PC-3 (cell line): ENCODE results near the gene OR3A2.

Experiments
- EZH2 ChIP-seq: fragments of 300-600 bp; sonication (generic); IDR thresholded peaks from one replicate; pipeline ENCODE4 v1.6.1; 2017; ENCODE audit warnings: antibody characterized with exemption, mild to moderate bottlenecking, low read length; ENCODE audit not compliant: unreplicated experiment
- EZH2phosphoT487 ChIP-seq: fragments of 300-600 bp; sonication (generic); IDR thresholded peaks from 2 replicates; pipeline ENCODE4 v1.6.1; 2018; ENCODE audit warnings: mild to moderate bottlenecking, antibody characterized with exemption, low read length, borderline replicate concordance
- TF ChIP-seq, protein P1 (sequence below): fragments of 300-600 bp; sonication (generic); conservative IDR thresholded peaks from 2 replicates; pipeline ENCODE4 v1.5.1; 2017; ENCODE audit warnings: antibody characterized with exemption, low read depth, mild to moderate bottlenecking, low read length

DNA sequence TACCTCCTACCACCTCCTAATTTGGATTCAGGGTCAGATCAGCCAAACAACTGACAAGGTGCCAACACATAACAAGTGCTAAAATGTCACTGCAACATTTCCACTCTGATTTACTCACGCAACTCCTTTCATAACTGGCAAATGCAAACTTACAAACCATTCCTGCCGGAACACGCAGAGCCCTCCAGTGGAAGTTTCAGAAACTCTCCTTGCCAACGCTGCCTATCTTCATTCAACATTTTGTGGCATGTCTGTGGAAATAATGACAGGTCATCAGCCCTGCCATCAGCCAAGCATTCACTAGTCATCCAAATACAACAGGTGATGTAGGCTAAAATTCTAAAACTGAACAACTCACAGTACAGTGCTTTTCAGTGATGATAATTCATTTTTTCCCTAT is 50.2 kb downstream of the OR3A2 start:
- TF ChIP-seq, protein P1, sequence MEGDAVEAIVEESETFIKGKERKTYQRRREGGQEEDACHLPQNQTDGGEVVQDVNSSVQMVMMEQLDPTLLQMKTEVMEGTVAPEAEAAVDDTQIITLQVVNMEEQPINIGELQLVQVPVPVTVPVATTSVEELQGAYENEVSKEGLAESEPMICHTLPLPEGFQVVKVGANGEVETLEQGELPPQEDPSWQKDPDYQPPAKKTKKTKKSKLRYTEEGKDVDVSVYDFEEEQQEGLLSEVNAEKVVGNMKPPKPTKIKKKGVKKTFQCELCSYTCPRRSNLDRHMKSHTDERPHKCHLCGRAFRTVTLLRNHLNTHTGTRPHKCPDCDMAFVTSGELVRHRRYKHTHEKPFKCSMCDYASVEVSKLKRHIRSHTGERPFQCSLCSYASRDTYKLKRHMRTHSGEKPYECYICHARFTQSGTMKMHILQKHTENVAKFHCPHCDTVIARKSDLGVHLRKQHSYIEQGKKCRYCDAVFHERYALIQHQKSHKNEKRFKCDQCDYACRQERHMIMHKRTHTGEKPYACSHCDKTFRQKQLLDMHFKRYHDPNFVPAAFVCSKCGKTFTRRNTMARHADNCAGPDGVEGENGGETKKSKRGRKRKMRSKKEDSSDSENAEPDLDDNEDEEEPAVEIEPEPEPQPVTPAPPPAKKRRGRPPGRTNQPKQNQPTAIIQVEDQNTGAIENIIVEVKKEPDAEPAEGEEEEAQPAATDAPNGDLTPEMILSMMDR = peak; percentile 53
- no peak for TF ChIP-seq EZH2
- no peak for TF ChIP-seq EZH2phosphoT487
